Thyroid gland (tissue), 4 donors: ENCODE data around the gene ABHD18.

Experiments used
- CTCF ChIP-seq, 6 experiments: fragments of 200-600 bp in 3 of 6; fragments of 450-650 bp in 3 of 6; sonication (generic) in 3 of 6; IDR thresholded peaks; one replicate each; pipeline ENCODE4 v1.5.1; 2016 to 2019; ENCODE audit warnings: antibody characterized with exemption in 6 of 6, mild to moderate bottlenecking in 2 of 6, inconsistent platforms in 1 of 6, moderate library complexity in 1 of 6
- POLR2A ChIP-seq, 2 donors: fragments of 450-650 bp; IDR thresholded peaks; one replicate each; pipeline ENCODE4 v1.6.1; 2017; ENCODE audit warnings: antibody characterized with exemption in 2 of 2, mild to moderate bottlenecking in 2 of 2, moderate library complexity in 1 of 2

GRCh38 chr4:127975121-127975770 lies 10.0 kb downstream of the ABHD18 start:
- TF ChIP-seq CTCF (IDR thresholded peaks at IDR 0.05) (no peak), POLR2A (IDR thresholded peaks at IDR 0.05) (no peak)
